GM23338 (cell line): ENCODE measurements around the gene THOP1. TPM values are rescaled to one million over a fixed set of nuclear protein-coding genes. Genes with fewer than 3 reads are reported as not detected.

Experiments
- ATAC-seq: fragments of 200-7000 bp; cut with Tn5 transposase; 3 replicates; pipeline ENCODE4 v1.9.1; 2020
- DNase-seq: peaks from one replicate; pipeline ENCODE4 v3.0.0-alpha.2; 2015; ENCODE audit warnings: low spot score
- H2AFZ ChIP-seq: fragments of 200-600 bp; sonication (generic); 2 replicates; pipeline ENCODE4 v1.8.0; 2016; ENCODE audit warnings: antibody characterized with exemption, mild to moderate bottlenecking, moderate library complexity
- H3F3A ChIP-seq: fragments of 200-600 bp; sonication (generic); replicated peaks from 2 replicates; pipeline ENCODE4 v1.8.0; 2017; ENCODE audit warnings: antibody characterized with exemption, mixed run types, low read depth
- H3K27ac ChIP-seq: fragments of 200-600 bp; sonication (generic); 2 replicates; pipeline ENCODE4 v1.6.1; 2016; ENCODE audit warnings: low read depth
- H3K27me3 ChIP-seq: fragments of 200-600 bp; sonication (generic); 2 replicates; pipeline ENCODE4 v1.8.0; 2016; ENCODE audit warnings: mild to moderate bottlenecking, mixed run types, moderate library complexity; ENCODE audit not compliant: insufficient read depth
- H3K36me3 ChIP-seq: fragments of 200-600 bp; sonication (generic); 2 replicates; pipeline ENCODE4 v1.8.0; 2016; ENCODE audit warnings: mild to moderate bottlenecking; ENCODE audit not compliant: insufficient read depth
- H3K4me1 ChIP-seq: fragments of 200-600 bp; sonication (generic); 2 replicates; pipeline ENCODE4 v1.8.0; 2016; ENCODE audit warnings: mild to moderate bottlenecking, moderate library complexity; ENCODE audit not compliant: insufficient read depth
- H3K4me2 ChIP-seq: fragments of 200-600 bp; sonication (generic); 2 replicates; pipeline ENCODE4 v1.7.1; 2017; ENCODE audit warnings: mixed run types
- H3K4me3 ChIP-seq: fragments of 200-600 bp; sonication (generic); 2 replicates; pipeline ENCODE4 v1.6.1; 2016; ENCODE audit warnings: mixed run types
- H3K79me2 ChIP-seq: fragments of 200-600 bp; sonication (generic); replicated peaks from 2 replicates; pipeline ENCODE4 v1.8.0; 2017; ENCODE audit warnings: mild to moderate bottlenecking; ENCODE audit not compliant: insufficient read depth
- H3K9me2 ChIP-seq: fragments of 200-600 bp; sonication (generic); 2 replicates; pipeline ENCODE4 v1.8.0; 2017; ENCODE audit not compliant: insufficient read depth
- H4K20me1 ChIP-seq: fragments of 200-600 bp; sonication (generic); replicated peaks from 2 replicates; pipeline ENCODE4 v1.8.0; 2017; ENCODE audit warnings: mild to moderate bottlenecking; ENCODE audit not compliant: insufficient read depth
- H3K27ac Mint-ChIP-seq: 2 replicates; pipeline ENCODE4 v1.8.0; 2020; ENCODE audit warnings: inconsistent platforms, mild to moderate bottlenecking, moderate library complexity, mixed read lengths
- H3K27me3 Mint-ChIP-seq: 3 replicates; pipeline ENCODE4 v1.8.0; 2022; ENCODE audit warnings: low read depth, mild to moderate bottlenecking, moderate library complexity, mixed read lengths, inconsistent platforms; ENCODE audit not compliant: insufficient read depth, poor library complexity
- H3K36me3 Mint-ChIP-seq: 3 replicates; pipeline ENCODE4 v1.8.0; 2021; ENCODE audit warnings: low read depth, mild to moderate bottlenecking, inconsistent platforms, moderate library complexity, mixed read lengths
- H3K4me1 Mint-ChIP-seq: 3 replicates; pipeline ENCODE4 v1.8.0; 2020; ENCODE audit warnings: mild to moderate bottlenecking, inconsistent platforms, mixed read lengths
- H3K4me3 Mint-ChIP-seq: 3 replicates; pipeline ENCODE4 v1.8.0; 2021; ENCODE audit warnings: moderate library complexity, mild to moderate bottlenecking, inconsistent platforms, mixed read lengths
- H3K9me3 Mint-ChIP-seq: 3 replicates; pipeline ENCODE4 v1.8.0; 2020; ENCODE audit warnings: moderate library complexity, mild to moderate bottlenecking, inconsistent platforms, mixed read lengths
- CREB1 ChIP-seq: fragments of 250-450 bp; sonication (Bioruptor Pico); IDR thresholded peaks from 2 replicates; pipeline ENCODE4 v1.5.0; 2020; ENCODE audit warnings: low read depth, mild to moderate bottlenecking, moderate library complexity
- EZH2 ChIP-seq: fragments of 200-600 bp; sonication (generic); IDR thresholded peaks from one replicate; pipeline ENCODE4 v1.8.0; 2017; ENCODE audit warnings: antibody characterized with exemption, mild to moderate bottlenecking, low read depth; ENCODE audit not compliant: unreplicated experiment
- EZH2phosphoT487 ChIP-seq: fragments of 200-600 bp; sonication (generic); IDR thresholded peaks from one replicate; pipeline ENCODE4 v1.8.1; 2018; ENCODE audit warnings: antibody characterized with exemption; ENCODE audit not compliant: unreplicated experiment
- JUNB ChIP-seq: IDR thresholded peaks from one replicate; pipeline ENCODE4 v1.6.1; 2016; ENCODE audit warnings: antibody characterized with exemption; ENCODE audit not compliant: unreplicated experiment
- NANOG ChIP-seq: IDR thresholded peaks from 2 replicates; pipeline ENCODE4 v1.6.1; 2016; ENCODE audit warnings: antibody characterized with exemption, borderline replicate concordance
- STAT1 ChIP-seq: IDR thresholded peaks from one replicate; pipeline ENCODE4 v1.6.1; 2016; ENCODE audit warnings: antibody characterized with exemption; ENCODE audit not compliant: unreplicated experiment
- ZNF331 ChIP-seq: fragments of 250-450 bp; sonication (Bioruptor Pico); IDR thresholded peaks from 2 replicates; pipeline ENCODE4 v1.5.0; 2020; ENCODE audit warnings: low read depth, mild to moderate bottlenecking, moderate library complexity
- polyA plus RNA-seq: library from polyadenylated mRNA; unstranded; fragments of >200 nt; fragmentation: Nextera tagmentation; extraction: Ambion mirVana; gene quantifications from 2 replicates; pipeline ENCODE4 v1.2.1, GENCODE V29; 2016
- total RNA-seq: library from RNA; depleted of rRNA; stranded (reverse); fragments of >200 nt; shearing (Covaris generic); gene quantifications from 2 replicates; pipeline ENCODE4 v1.2.3, GENCODE V29; 2014
- TF ChIP-seq, protein P1 (sequence below): IDR thresholded peaks from one replicate; pipeline ENCODE4 v1.6.1; 2018; ENCODE audit warnings: antibody characterized with exemption; ENCODE audit not compliant: unreplicated experiment
- TF ChIP-seq, protein P2 (sequence below): IDR thresholded peaks from 2 replicates; pipeline ENCODE4 v1.6.1; 2016; ENCODE audit warnings: antibody characterized with exemption
- TF ChIP-seq, protein P3 (sequence below), 2 experiments: fragments of 200-600 bp in 1 of 2; sonication (generic) in 1 of 2; conservative IDR thresholded peaks; 2 replicates each; pipeline versions ENCODE4 v1.5.1 to v1.6.1; 2016 to 2017; ENCODE audit warnings: antibody characterized with exemption in 2 of 2, low read depth in 2 of 2, mild to moderate bottlenecking in 2 of 2, moderate library complexity in 1 of 2

The THOP1 gene
- total and polyA plus RNA-seq, 2 experiments from 2014 or later, result 110 to 229 TPM

DNA sequence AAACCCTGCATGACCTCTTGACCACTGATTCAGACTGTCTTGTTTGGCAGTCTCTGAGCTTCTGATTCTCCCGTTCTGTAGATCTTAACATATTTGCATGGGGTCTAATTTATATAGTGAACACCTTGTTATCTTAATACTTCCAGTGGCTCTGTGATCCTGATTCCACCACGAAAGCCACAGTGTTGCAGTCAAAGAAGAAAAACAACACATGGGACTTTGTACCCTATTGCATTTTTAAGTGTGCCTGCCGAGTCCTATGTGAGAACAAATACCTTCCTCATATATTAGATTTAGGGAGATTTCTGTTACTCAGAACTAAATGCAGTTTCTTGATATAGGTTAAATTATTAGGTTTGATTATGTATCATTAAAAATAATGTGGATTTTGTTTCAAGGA is 69.5 kb downstream of the THOP1 start:
- no peak overlapping the region for H3K4me3 Mint-ChIP-seq
- TF ChIP-seq, protein P1, sequence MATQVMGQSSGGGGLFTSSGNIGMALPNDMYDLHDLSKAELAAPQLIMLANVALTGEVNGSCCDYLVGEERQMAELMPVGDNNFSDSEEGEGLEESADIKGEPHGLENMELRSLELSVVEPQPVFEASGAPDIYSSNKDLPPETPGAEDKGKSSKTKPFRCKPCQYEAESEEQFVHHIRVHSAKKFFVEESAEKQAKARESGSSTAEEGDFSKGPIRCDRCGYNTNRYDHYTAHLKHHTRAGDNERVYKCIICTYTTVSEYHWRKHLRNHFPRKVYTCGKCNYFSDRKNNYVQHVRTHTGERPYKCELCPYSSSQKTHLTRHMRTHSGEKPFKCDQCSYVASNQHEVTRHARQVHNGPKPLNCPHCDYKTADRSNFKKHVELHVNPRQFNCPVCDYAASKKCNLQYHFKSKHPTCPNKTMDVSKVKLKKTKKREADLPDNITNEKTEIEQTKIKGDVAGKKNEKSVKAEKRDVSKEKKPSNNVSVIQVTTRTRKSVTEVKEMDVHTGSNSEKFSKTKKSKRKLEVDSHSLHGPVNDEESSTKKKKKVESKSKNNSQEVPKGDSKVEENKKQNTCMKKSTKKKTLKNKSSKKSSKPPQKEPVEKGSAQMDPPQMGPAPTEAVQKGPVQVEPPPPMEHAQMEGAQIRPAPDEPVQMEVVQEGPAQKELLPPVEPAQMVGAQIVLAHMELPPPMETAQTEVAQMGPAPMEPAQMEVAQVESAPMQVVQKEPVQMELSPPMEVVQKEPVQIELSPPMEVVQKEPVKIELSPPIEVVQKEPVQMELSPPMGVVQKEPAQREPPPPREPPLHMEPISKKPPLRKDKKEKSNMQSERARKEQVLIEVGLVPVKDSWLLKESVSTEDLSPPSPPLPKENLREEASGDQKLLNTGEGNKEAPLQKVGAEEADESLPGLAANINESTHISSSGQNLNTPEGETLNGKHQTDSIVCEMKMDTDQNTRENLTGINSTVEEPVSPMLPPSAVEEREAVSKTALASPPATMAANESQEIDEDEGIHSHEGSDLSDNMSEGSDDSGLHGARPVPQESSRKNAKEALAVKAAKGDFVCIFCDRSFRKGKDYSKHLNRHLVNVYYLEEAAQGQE, result no peak
- TF ChIP-seq, protein P2, sequence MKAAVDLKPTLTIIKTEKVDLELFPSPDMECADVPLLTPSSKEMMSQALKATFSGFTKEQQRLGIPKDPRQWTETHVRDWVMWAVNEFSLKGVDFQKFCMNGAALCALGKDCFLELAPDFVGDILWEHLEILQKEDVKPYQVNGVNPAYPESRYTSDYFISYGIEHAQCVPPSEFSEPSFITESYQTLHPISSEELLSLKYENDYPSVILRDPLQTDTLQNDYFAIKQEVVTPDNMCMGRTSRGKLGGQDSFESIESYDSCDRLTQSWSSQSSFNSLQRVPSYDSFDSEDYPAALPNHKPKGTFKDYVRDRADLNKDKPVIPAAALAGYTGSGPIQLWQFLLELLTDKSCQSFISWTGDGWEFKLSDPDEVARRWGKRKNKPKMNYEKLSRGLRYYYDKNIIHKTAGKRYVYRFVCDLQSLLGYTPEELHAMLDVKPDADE, result no peak
- TF ChIP-seq STAT1 (no peak), EZH2phosphoT487 (no peak), JUNB (no peak), CREB1 (CRISPR knock-in tag) (no peak), NANOG (no peak), ZNF331 (CRISPR knock-in tag) (no peak), EZH2 (no peak)
- TF ChIP-seq, protein P3, sequence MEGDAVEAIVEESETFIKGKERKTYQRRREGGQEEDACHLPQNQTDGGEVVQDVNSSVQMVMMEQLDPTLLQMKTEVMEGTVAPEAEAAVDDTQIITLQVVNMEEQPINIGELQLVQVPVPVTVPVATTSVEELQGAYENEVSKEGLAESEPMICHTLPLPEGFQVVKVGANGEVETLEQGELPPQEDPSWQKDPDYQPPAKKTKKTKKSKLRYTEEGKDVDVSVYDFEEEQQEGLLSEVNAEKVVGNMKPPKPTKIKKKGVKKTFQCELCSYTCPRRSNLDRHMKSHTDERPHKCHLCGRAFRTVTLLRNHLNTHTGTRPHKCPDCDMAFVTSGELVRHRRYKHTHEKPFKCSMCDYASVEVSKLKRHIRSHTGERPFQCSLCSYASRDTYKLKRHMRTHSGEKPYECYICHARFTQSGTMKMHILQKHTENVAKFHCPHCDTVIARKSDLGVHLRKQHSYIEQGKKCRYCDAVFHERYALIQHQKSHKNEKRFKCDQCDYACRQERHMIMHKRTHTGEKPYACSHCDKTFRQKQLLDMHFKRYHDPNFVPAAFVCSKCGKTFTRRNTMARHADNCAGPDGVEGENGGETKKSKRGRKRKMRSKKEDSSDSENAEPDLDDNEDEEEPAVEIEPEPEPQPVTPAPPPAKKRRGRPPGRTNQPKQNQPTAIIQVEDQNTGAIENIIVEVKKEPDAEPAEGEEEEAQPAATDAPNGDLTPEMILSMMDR (conservative IDR thresholded peaks at IDR 0.05; ENCODE audit: low read depth in 2 of 2), result no peak
- peaks cover 99% of the 10 kb centered on the region for H3K9me3 Mint-ChIP-seq
- Histone ChIP-seq H3K27me3 (no peaks in the 10 kb centered on the region), H3K4me3 (no peak overlapping the region), H3K4me2 (no peak overlapping the region), H2AFZ (no peak overlapping the region), H3K4me1 (no peaks in the 10 kb centered on the region), H3K27ac (no peak overlapping the region), H3K36me3 (peaks cover 61% of the 10 kb centered on the region), H3K79me2 (no peaks in the 10 kb centered on the region), H3K9me2 (no peaks in the 10 kb centered on the region), H3F3A (no peaks in the 10 kb centered on the region), H4K20me1 (no peaks in the 10 kb centered on the region)
- H3K27ac Mint-ChIP-seq, result no peak overlapping the region
- DNase-seq, result no peak
- ATAC-seq, result no peak
- H3K36me3 Mint-ChIP-seq, result peaks cover 81% of the 10 kb centered on the region
- H3K4me1 Mint-ChIP-seq, result no peaks in the 10 kb centered on the region
- H3K27me3 Mint-ChIP-seq, result peaks cover 11% of the 10 kb centered on the region
